MM.1S (cell line): ENCODE results near the gene PRRG2.
A peak's percentile ranks its signal among the peaks of the same experiment; 100 is the strongest.

ENCODE experiments used
- DNase-seq: peaks from one replicate; pipeline ENCODE4 v3.0.0-alpha.2; 2015
- H2AFZ ChIP-seq: fragments of 300-600 bp; sonication (generic); 2 replicates; pipeline ENCODE4 v1.6.0; 2016; ENCODE audit warnings: antibody characterized with exemption, low read length
- H3F3A ChIP-seq: fragments of 300-600 bp; sonication (generic); 2 replicates; pipeline ENCODE4 v1.6.1; 2016; ENCODE audit warnings: mild to moderate bottlenecking, antibody characterized with exemption, low read length, moderate library complexity, mixed read lengths; ENCODE audit not compliant: insufficient read depth
- H3K27ac ChIP-seq: fragments of 300-600 bp; sonication (generic); 2 replicates; pipeline ENCODE4 v1.5.1; 2016; ENCODE audit warnings: mild to moderate bottlenecking, low read length
- H3K27me3 ChIP-seq: fragments of 300-600 bp; sonication (generic); replicated peaks from 2 replicates; pipeline ENCODE4 v1.6.0; 2016; ENCODE audit warnings: low read length; ENCODE audit not compliant: insufficient read depth
- H3K36me3 ChIP-seq: fragments of 300-600 bp; sonication (generic); replicated peaks from 2 replicates; pipeline ENCODE4 v1.6.1; 2016; ENCODE audit warnings: mild to moderate bottlenecking, low read length, mixed read lengths; ENCODE audit not compliant: insufficient read depth
- H3K4me1 ChIP-seq: fragments of 300-600 bp; sonication (generic); 2 replicates; pipeline ENCODE4 v1.6.1; 2016; ENCODE audit warnings: low read length, mixed read lengths
- H3K4me2 ChIP-seq: fragments of 300-600 bp; sonication (generic); 2 replicates; pipeline ENCODE4 v1.6.0; 2016; ENCODE audit warnings: low read depth, low read length
- H3K4me3 ChIP-seq: fragments of 300-600 bp; sonication (generic); 2 replicates; pipeline ENCODE4 v1.5.1; 2016; ENCODE audit warnings: low read length, mixed read lengths
- H3K79me2 ChIP-seq: fragments of 300-600 bp; sonication (generic); 2 replicates; pipeline ENCODE4 v1.6.1; 2016; ENCODE audit warnings: mixed run types, low read length, mixed read lengths
- H3K9ac ChIP-seq: fragments of 300-600 bp; sonication (generic); 2 replicates; pipeline ENCODE4 v1.6.1; 2016; ENCODE audit warnings: low read length, mixed read lengths
- H3K9me2 ChIP-seq: fragments of 300-600 bp; sonication (generic); replicated peaks from 2 replicates; pipeline ENCODE4 v1.6.1; 2016; ENCODE audit warnings: mild to moderate bottlenecking, low read length, mixed read lengths; ENCODE audit not compliant: insufficient read depth
- H3K9me3 ChIP-seq: fragments of 300-600 bp; sonication (generic); replicated peaks from 2 replicates; pipeline ENCODE4 v1.6.1; 2016; ENCODE audit warnings: mild to moderate bottlenecking, low read length, mixed read lengths; ENCODE audit not compliant: insufficient read depth
- H4K20me1 ChIP-seq: fragments of 300-600 bp; sonication (generic); 2 replicates; pipeline ENCODE4 v1.6.1; 2016; ENCODE audit warnings: mild to moderate bottlenecking, low read length, moderate library complexity, mixed read lengths; ENCODE audit not compliant: insufficient read depth
- CTCF ChIP-seq: fragments of 300-600 bp; sonication (generic); IDR thresholded peaks from 2 replicates; pipeline ENCODE4 v1.5.1; 2016; ENCODE audit warnings: antibody characterized with exemption, low read length, mixed read lengths
- EZH2 ChIP-seq: fragments of 300-600 bp; sonication (generic); optimal IDR thresholded peaks from 2 replicates; pipeline ENCODE3; 2017; ENCODE audit warnings: low read depth, mild to moderate bottlenecking, antibody characterized with exemption, low read length, mixed read lengths
- EZH2phosphoT487 ChIP-seq: fragments of 300-600 bp; sonication (generic); IDR thresholded peaks from 2 replicates; pipeline ENCODE4 v1.6.1; 2018; ENCODE audit warnings: antibody characterized with exemption, low read length

Gene PRRG2

GRCh38 chr19:49570138-49570856 is 10.8 kb upstream of the PRRG2 start:
- Histone ChIP-seq H3K36me3 (0 out of 2 replicates have a peak, but pooled peaks cover 2% of the 10 kb centered on the region), H3K79me2 (peaks cover 36% of the 10 kb centered on the region), H4K20me1 (no peaks in the 10 kb centered on the region), H3K4me1 (peaks cover 6% of the 10 kb centered on the region), H3K4me3 (no peak overlapping the region), H3K27me3 (no peaks in the 10 kb centered on the region), H3K27ac (no peak overlapping the region; the same call in 1 of the 2 replicates), H3K9me3 (no peaks in the 10 kb centered on the region), H3K4me2 (peak overlapping the region; percentile 28; the same call in 1 of the 2 replicates), H3F3A (peaks cover 8% of the 10 kb centered on the region; the same call in 1 of the 2 replicates), H2AFZ (no peak overlapping the region), H3K9ac (no peak overlapping the region), H3K9me2 (no peaks in the 10 kb centered on the region)
- peak; percentile 84 for DNase-seq
- TF ChIP-seq EZH2phosphoT487 (no peak), EZH2 (no peak), CTCF (peak; percentile 99)

- Histone ChIP-seq H3K36me3 (0 out of 2 replicates have a peak, but pooled peaks cover 2% of the 10 kb centered on the region), H3K4me3 (no peak overlapping the region), H3K4me1 (peaks cover 6% of the 10 kb centered on the region), H3K9ac (no peak overlapping the region), H3K27me3 (no peaks in the 10 kb centered on the region), H4K20me1 (no peaks in the 10 kb centered on the region), H3F3A (peaks cover 8% of the 10 kb centered on the region; the same call in 1 of the 2 replicates), H3K4me2 (peak overlapping the region; percentile 20; the same call in 1 of the 2 replicates), H3K79me2 (peaks cover 42% of the 10 kb centered on the region), H3K9me2 (no peaks in the 10 kb centered on the region), H3K27ac (peak overlapping the region; percentile 42; the same call in 1 of the 2 replicates), H3K9me3 (no peaks in the 10 kb centered on the region), H2AFZ (no peak overlapping the region)
- DNase-seq, result peak; percentile 50
- TF ChIP-seq CTCF (peak; percentile 39), EZH2phosphoT487 (no peak), EZH2 (no peak)
Measured at GRCh38 chr19:49570997-49571676, 10.0 kb upstream of the PRRG2 start.

- H3K9ac ChIP-seq, result no peak overlapping the region
- 0 out of 2 replicates have a peak, but pooled peaks cover 2% of the 10 kb centered on the region for H3K36me3 ChIP-seq
- peaks cover 6% of the 10 kb centered on the region for H3K4me1 ChIP-seq
- no peaks in the 10 kb centered on the region for H3K9me3 ChIP-seq
- H3K27ac ChIP-seq, result no peak overlapping the region
- H3K9me2 ChIP-seq, result no peaks in the 10 kb centered on the region
- DNase-seq, result no peak
- no peak overlapping the region for H3K4me2 ChIP-seq
- H3K4me3 ChIP-seq, result no peak overlapping the region
- H2AFZ ChIP-seq, result no peak overlapping the region
- no peak for TF ChIP-seq CTCF
- TF ChIP-seq EZH2phosphoT487, result no peak
- no peak for TF ChIP-seq EZH2
- peaks cover 8% of the 10 kb centered on the region; the same call in 1 of the 2 replicates for H3F3A ChIP-seq
- no peaks in the 10 kb centered on the region for H4K20me1 ChIP-seq
- H3K27me3 ChIP-seq, result no peaks in the 10 kb centered on the region
- peaks cover 51% of the 10 kb centered on the region for H3K79me2 ChIP-seq
Measured at GRCh38 chr19:49573009-49573408, 8.1 kb upstream of the PRRG2 start.
